NCI-H2081 (cell line): ENCODE measurements around the gene FBLN2.
A peak's percentile ranks its signal among the peaks of the same experiment; 100 is the strongest.

Experiments used
- DNase-seq, 2 experiments: peaks; one replicate each; lab custom pipeline; 2025; lab: John Stamatoyannopoulos, UW

Gene FBLN2

DNA sequence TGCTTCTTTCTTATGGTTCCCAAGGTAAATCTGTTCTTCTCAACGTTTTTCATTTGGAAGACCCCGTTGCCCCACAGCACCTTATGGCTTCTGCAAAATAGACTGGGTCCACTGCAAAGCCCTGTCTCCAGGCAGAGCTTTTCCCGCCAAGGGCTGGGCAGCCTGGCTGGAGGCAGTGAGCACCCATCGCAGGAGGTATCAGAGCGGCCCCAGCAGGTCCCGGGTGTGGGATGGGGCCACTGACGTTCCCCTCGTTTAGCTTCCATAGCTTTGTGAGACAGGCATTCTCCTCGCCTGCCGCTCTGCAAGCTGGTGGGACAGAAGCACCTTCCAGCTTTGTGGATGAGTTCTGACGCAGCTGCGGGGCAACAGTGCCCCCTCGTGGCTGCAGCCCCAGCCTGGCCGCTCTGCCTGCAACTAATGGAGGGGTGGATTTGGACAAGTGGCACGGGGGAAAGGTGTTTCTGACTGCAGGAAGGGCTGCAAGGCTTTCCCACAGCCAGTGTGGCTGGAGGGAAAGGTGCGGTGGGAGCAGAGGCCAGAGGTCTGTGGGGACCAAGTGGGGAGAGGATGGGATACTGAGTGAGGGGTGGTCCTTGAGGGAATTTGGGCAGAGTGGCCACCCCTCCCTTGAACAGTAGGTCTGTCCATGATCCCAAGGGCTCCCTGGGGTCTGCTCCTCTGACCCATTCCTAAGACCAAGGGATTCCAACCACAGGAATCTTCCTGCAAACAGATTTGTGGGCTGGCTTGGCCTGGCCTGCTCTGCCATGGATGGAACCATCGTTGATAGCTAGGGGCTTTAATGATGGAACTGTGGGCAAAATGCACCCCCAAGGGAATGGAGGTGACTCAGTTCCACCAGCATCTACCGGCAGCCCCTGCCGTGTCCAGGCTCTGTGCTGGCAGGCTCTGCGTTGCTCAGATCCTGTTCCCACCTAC, 99.4 kb downstream of the FBLN2 start:
- peak; percentile 36 to 56 for DNase-seq

DNA sequence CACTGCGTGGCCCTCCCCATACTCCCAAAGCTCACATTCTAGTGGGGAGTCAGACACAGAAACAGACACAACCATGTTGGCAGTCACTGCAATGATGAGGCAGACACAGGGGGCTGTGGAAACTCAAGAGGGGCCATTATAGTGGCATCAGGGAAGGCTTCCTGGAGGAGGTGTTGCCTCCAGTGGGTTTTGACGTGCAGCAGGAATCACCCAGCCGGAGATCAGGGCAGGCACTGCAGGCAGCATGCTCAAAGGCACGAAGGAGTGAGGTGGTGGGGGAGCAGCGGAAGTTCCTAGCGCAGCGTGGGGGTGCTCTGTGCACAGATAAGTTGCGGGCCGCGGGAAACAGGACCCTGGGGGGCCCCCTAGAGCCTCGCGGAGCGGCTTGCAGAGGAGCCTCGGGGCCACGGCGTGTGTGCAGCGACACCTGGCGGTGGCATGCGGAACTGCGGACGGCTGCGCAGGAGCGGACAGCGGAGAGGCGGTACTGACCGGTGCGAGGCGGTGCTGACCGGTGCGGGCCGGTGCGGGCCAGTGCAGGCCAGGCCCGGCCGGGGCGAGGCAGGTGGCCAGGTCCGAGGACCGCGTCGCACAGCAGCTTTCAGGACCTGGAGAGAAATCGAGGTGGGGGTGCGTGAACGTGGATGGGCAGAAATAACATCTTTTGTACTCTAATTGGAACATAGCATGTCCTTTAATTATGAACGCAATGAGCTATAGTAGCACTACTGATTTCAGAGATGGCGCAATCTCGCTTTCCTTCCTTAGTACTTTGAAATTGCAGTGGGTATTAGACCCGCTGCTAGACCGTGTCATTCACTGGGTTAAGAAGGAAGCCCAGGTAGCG, 101.5 kb downstream of the FBLN2 start:
- DNase-seq: peak; percentile 41 to 46

DNA sequence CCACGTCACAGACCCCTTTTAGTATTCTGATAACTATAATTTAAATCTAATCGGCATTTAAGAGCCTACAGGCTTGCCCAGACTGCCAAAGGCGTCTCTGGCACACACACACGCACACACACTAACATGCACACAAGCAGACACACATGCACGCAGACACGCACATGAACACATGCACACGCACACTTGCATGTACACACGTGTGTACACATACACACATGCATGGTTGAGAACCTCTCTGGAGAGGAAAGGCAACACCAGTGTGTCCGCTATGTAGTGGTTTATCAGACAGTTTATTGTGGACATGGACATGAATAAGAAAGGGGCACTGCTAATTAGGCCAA, 102.1 kb downstream of the FBLN2 start:
- DNase-seq: no peak

DNA sequence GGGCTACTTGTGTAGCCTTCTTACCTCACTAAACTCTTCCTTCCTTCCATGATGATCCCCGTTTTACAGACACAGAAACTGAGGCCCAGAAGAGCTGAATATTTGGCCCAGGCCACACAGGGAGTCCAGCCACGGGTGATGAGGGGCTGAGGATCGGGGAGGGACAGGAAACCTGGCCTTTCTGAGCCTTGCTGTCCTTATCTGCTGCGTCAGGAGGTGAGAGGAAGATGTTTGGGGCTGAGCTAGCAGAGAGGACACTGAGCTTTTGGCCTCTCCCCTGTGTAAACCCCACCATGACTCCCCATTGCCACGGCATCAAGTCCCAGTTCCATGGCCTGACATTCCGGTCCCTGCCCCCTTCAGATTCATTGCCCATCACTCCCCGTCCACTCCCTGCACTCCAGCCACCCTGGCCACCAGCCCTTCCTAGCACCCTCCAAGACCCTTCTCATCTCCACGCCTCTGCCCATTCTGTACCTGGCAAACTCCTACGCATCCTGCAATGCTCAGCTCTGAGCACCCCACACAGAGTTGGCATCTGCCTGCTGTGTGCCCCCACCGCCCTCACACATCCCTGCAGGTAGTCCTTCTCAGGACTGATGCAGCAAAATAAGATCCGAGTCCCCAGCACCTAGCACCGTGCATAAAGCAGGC, 103.0 kb downstream of the FBLN2 start:
- DNase-seq: no peak

DNA sequence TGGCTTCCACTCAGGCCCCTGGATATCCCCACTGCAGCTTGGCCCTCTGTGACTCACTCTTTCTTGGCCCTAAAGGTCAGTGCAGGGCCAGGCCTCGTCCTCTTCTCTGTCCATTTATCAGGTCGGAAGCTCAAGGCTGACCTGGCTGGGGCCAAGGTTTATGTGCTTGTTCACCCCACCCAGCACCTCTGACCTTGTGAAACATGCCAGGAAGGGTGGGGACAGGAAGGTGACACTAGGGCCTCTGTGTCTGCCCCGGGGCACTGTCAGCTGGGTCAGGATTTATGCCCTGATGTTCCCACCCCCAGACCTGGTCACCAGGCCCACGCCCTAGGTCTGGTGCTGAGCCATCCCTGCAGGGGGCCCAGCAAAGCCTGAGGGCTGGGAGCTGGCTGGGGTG, 103.8 kb downstream of the FBLN2 start:
- DNase-seq: no peak

DNA sequence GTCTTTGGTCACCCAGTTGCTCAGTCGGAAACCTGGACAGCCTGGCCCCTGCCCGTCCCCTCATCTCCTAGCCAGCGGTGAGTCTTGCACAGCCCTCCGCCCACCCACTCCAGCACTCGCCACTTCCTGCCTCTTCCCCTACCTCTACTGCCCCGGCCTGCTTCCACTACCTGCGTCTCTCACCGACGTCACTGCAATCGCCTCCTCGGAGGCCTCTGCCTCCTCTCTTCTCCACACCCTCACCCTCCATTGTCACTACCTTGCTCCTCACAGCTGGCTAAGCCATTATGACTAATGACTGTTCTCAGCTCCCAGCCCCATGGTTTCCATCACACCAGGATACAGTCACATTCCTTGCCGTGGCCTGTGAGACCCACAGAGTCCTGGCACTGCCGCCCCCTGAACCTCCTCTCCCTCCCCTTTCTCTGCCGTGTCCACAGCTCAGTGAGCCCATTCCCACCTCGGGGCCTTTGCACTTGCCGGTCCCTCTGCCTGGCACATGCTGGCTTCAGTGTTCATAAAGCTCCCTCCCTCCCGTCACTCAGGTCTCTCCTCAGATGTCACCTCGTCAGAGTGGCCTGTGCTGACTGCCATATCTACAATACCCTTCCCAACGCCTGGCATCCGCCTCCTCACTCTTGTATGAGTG, 104.8 kb downstream of the FBLN2 start:
- DNase-seq: no peak

DNA sequence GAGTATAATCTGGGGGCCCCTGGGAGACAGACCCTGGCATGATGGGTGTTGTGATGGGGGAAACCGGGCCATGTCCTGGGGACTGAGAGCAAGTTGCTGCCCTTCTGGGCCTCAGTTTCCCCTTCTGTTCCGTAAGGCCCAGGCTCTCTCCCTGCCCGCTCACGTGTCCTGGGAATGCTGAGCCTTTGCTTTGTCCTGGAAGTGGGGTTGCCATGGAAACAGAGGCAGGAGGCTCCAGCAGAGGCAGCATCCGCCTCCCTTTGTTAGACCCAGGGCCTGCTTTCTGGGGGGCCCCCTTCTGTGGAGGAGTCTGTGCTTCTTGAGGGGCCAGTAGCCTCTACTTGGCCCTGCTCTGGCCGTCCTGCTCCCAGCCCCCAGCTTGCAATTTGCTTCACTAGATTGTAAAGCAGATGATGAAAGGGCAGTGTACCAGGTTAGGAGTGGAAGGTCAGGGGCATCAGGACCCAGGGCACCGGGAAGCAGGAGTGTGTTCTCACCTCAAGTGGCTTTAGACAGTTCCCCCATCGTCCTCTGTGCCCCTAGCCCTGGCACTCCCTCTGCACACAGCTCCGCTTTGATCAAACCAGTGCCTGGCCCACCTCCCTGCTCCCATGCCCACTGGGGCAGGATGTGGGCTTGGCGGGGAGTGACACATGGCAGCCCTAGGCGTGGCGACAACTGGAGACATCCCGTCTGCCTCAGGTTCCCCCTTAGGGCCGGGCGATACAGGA, 105.6 kb downstream of the FBLN2 start:
- DNase-seq: no peak

DNA sequence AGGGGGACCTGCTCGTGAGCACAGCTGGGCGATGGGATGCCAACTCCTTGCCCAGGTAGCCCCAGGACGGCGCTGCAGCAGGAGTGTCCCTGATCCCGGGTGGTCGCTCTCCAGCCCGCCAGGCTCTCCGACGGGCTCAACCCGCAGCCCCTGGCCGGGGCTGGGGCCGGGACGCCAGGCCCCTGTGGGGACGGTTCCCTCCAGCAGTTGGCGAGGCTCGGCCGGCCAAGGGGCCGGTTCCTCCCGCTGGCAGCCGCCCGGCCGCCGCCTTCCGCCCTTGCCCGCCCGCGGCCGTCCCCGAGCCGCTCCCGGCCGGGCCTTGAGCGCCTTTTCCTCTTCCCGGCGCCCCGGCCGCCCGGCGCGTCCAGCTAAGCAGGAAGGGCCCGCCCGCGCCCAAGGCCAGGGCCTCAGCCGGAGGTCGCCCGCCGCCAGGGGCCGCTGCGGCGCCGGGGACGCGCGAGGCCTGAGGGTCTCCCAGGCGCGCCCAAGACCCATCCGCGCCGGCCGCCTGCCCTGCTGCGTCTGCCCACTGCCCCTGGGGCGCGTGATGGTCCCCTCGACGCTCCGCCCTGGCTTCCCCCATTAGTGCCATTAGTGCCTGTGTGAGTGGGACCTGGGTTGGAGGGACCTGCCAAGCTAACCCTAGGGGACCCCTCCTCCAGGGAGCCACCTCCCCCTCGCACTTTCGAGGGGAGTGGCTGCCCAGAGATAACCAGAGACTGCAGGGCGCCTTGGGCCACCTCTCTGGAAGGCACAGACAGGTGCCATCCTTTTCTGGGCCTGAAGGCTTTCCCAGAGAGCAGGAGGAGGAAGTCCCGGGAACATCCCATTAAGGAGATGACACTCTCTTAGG, 106.4 kb downstream of the FBLN2 start:
- DNase-seq: no peak

DNA sequence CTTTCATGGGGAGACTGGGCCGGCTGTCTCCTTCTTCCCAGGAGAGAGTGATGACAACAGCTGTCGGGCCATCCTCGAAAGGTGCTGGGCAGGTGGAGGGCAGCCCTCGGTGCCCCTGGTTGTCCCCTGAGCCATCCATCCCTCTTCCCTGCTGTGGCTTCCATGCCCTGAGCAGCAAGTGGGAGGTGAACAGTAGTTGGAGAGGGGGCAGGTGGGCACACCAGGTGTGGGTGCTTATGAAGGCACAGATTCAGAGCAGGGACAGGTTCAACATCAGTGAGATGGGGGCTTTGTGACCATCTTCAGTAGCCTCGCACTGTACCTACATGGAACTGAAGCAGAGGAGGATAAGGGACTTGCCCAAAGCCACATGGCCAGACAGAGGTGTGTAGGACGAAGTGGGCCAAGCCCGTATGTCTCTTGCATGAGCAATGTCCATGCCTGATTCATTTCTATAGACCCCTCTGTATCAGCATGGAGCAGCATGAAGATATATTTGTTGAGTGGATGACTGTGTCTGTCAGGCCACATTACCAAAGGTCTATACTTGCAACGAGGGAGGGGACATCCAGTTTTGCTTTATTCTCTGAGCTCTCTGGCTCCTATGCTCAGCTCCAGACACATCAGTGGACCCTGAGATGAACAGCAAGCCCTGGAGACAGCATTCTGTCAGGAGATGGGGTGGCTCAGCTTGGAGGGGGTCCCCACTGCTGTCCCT, 107.8 kb downstream of the FBLN2 start:
- DNase-seq: no peak

DNA sequence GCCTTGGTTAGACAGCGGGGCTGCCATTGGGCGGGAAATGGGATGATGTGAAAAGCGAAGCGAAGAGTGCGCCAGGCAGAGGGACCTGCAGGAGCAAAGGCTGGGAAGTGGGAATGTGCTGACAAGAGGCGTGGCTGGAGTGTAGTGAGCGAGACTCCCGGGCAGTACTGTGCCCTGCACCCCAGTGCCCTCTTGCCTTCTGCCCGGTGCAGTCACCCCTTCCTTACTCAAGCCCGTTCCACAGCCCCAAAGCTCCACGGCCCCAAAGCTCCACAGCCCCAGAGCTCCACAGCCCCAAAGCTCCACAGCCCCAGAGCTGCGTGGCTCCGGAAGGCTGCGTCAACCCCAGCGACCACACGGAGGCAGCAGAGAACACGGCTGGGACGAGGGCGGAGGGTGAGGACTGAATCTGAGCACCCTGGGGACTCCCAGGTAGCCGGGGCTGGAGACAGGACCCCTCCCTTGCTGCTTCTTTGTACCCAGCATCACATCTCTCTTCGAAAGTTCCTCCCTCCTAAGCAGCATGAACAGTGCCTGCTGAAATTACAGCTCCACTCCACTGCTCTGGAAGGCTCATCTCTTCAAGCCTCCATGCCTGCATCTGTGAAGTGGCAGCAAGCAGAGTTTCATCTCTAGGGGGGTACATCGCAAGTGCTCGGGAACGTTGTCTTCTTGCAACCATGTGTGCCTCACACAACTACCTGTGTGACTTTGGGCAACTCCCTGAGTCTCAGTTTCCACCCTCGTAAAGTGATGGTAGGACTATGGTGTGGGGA, 108.9 kb downstream of the FBLN2 start:
- peak in 1 of 2 experiments; percentile 21 for DNase-seq

DNA sequence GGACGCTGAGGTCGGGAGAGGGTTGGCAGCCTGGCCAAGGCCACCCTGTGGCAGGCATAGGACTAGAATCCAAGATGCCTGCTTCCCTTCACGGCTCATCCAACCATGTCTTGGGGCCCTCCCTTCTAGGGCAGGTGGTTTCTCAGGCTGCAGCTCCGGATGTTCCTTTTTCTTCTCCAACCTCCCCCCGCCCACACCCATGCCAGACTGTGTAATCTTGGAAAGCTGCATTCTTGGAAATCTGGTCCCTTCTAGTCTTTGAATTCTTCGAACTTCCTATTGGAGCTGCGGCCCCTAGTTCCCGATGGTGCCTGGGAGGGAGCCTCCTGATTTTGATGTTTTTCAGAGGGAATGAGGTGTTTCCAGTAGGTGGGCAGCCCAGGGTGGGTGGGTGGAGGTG, 109.8 kb downstream of the FBLN2 start:
- DNase-seq: no peak

DNA sequence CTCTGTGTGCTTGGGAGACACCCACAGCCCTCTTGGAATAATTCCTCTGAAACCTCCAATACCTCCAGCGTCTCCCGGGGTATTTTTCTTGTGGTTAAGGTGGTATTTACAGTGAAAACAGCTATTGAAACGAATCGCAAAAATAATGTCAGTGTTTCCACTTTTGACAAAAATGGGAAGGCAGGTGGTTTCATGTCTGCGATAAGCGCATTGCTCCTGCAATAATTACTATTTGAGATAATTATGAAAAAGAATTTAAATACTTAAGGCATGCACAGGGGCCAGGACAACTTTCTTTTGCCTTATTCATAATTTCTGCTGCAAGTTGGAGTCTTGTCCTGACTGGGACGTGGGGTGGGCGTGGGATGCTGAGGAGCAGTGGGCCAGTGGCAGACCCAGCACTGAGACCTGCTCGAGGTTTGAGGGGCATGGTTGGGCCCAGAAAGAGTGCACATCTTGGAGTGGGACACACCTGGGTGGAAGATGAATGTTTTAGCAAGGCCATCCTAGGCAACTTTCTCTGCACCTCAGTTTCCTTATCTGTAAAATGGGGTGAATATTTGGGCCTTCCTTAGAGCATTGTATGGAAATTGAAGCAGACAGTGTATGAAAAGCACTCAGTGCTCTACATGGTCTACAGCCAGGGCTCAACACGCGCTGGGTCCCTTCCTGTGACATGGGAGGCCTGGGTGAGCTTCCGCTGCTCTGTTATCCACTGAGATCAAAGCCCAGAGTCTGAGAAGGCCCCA, 110.5 kb downstream of the FBLN2 start:
- no peak for DNase-seq

DNA sequence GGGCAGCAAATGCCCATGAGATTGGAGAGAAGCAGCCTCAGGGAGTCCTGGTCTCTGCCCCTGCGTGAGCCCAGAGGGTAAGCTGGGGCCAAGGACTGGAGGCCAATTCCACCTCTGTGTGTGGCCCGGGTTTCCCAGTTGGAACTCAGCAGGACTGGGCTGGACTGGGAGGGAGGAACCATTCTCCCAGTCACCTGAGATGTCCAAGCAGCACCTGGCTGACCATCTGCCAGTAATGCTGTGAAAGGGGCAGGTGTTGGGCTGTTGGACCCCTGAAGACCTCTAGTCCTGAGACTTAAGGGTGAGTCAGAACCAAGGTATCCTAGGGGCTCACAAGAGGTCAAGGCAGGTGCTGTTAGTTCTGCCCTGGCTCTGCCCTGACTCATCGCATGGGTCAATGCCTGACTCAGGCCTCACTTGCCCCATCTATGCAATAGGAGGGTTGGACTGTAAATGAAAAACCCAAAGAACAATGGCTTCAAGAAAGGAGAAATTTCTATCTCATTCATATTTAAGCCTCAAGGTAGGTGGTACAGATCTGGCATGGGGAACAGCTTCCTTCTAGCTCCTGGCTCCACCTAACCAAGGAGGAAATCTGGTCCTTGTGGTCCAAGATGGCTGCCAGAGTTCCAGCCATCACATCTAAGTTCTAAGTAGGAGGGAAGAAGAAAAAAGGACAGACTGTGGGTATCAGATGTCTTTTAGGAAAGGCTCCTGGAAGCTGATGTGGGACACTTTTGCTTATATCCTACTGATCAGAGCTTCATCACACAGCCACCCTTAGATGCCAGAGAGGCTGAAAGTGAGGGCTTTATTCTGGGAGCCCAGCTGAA, 111.3 kb downstream of the FBLN2 start:
- no peak for DNase-seq

DNA sequence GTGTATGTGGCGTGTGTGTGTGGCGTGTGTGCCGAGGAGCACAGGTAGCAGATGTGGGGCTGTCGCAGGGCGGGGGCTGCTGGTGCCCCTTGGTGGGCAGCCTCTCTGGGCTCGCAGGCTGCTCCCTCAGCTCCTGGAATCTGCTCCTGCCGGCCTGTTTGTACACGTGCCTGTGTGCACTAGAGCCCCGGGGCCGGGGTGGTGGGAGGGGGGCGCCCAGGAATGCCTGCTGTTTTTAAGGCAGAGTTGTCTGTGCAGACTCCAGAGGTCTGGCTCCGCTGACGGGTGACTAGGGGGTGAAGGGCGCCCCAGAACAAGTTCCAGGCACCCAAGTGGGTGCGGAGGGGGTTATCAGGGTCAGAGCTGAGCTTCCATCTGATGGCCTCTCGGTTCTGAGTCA, 112.2 kb downstream of the FBLN2 start:
- DNase-seq: no peak

DNA sequence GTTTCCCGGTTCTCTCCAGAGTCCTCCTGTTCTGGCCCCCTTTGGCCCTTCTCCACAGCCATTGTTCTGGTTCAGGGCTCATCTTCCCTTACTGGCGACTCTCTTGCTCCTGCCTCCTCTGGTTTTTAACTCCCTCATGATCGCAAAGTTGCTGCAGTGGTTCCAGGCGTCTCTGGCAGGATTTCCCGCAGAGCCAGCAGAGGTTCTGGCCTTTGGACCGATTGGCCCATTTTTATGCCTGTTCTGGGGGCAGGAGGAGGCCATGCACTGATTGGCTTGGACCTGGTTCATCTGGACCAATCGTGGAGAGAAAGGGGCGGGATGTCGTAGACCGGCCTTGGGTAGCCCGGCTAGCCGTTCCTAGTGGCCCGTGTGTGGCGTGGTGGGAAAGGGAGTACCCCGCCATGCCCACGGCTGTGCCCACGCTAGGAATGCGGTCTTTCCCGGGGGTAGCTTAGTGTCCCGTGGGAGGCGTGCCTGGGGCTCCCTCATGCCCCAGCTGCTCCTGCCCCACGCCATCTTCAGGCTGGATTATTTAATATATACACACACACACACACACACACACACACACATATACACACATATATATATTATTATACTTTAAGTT, 113.4 kb downstream of the FBLN2 start:
- no peak for DNase-seq

DNA sequence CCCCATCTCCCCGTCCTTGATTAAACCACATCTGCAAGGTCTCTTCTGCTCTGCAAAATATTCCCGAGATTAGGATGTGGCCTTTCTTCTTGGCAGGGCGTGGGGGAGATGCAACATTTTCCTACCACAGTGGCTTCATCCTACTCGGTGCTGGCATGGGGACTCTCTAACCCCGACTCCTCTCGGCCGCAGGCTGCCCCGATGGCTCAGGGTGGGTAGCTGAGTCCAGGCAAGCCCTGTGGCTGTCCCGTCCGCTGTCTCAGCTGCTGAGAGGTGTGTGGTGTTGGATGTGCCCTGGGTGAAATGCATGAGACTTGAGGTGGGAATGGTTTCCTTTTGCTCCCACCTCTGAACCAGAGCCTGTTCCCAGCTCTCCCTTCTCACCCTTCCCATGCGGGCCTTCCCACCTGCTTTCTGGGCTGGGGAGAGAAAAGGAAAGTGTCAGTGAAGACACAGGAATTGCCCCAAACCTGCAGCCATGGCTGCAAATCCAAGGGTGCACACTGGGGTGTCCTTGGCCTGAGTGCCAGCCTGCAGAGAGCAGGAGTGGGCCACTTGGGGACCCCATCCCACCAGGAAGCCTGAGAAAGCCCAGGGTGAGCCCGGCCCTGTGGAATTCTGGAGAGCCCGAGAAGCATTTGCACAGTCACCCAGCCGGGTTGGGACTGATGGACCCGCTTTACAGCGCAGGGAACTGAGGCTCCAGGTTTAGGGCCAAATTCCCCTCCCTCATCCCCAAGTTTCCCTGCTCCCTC, 115.0 kb downstream of the FBLN2 start:
- DNase-seq: no peak
